RWPE1 (cell line): ENCODE data around the gene AMT.
A peak's percentile ranks its signal among the peaks of the same experiment; 100 is the strongest.

ENCODE experiments used
- CTCF ChIA-PET: fragments of 350-600 bp; sonication (Branson Sonifier 250); formaldehyde crosslinking; extraction: SDS; loops from one replicate; lab custom pipeline; 2021; lab: Yijun Ruan, JAX
- POLR2A ChIA-PET: fragments of 400-600 bp; formaldehyde crosslinking; extraction: SDS; loops from one replicate; lab custom pipeline; 2020; ENCODE audit warnings: antibody characterized with exemption; ENCODE audit not compliant: low non-redundant PET; lab: Yijun Ruan, JAX
- DNase-seq: peaks from one replicate; pipeline ENCODE4 v3.0.0; 2012; ENCODE audit warnings: low spot score
- H3K27ac ChIP-seq: fragments of 450-650 bp; 2 replicates; pipeline ENCODE4 v1.5.1; 2017
- CTCF ChIP-seq: fragments of 450-650 bp; conservative IDR thresholded peaks from 2 replicates; pipeline ENCODE4 v1.5.1; 2017; ENCODE audit warnings: low read depth, mild to moderate bottlenecking

Gene AMT

GRCh38 chr3:49456466-49456865, 34.2 kb upstream of the AMT start:
- POLR2A ChIA-PET: no interaction called here
- peak overlapping the region; percentile 68; the same call in 1 of the 2 replicates for H3K27ac ChIP-seq
- no peak for DNase-seq
- TF ChIP-seq CTCF: no peak
- CTCF ChIA-PET: no interaction called here

GRCh38 chr3:49454898-49455681, 32.8 kb upstream of the AMT start:
- no peak for TF ChIP-seq CTCF
- ChIA-PET POLR2A (interaction anchor here (0.7 kb wide), 1 partner anchor 954 kb away, joined by 4 read pairs; no protein-coding TSS in a partner anchor), CTCF (interaction anchor here (1.1 kb wide), 1 partner anchor 216 kb away, joined by 3 read pairs; no protein-coding TSS in a partner anchor)
- H3K27ac ChIP-seq: peak overlapping the region; percentile 68
- no peak for DNase-seq

- peak overlapping the region; percentile 68 for H3K27ac ChIP-seq
- DNase-seq: no peak
- ChIA-PET POLR2A (interaction anchor here (0.7 kb wide), 1 partner anchor 954 kb away, joined by 4 read pairs; no protein-coding TSS in a partner anchor), CTCF (interaction anchor here (0.6 to 1.1 kb wide), 2 partner anchors 24 to 217 kb away, joined by 3 read pairs; no protein-coding TSS in a partner anchor)
- no peak; the same call in 1 of the 2 replicates for TF ChIP-seq CTCF
These were observed 32.2 kb upstream of the AMT start for GRCh38 chr3:49454458-49454857.

GRCh38 chr3:49453621-49454020, 31.3 kb upstream of the AMT start:
- no peak overlapping the region for H3K27ac ChIP-seq
- ChIA-PET POLR2A (no interaction called here), CTCF (interaction anchor here (0.6 kb wide), 1 partner anchor 23 kb away, joined by 3 read pairs; no protein-coding TSS in a partner anchor)
- TF ChIP-seq CTCF: no peak
- DNase-seq: no peak

GRCh38 chr3:49445391-49445790, 23.1 kb upstream of the AMT start:
- TF ChIP-seq CTCF: no peak
- DNase-seq: no peak
- ChIA-PET POLR2A (no interaction called here), CTCF (interaction anchor here (0.6 kb wide), 2 partner anchors 396 to 512 kb away, joined by 3 to 4 read pairs; no protein-coding TSS in a partner anchor)
- H3K27ac ChIP-seq: peak overlapping the region; percentile 82

GRCh38 chr3:49434731-49435130, 12.5 kb upstream of the AMT start:
- ChIA-PET POLR2A (no interaction called here), CTCF (no interaction called here)
- no peak overlapping the region for H3K27ac ChIP-seq
- DNase-seq: no peak
- no peak for TF ChIP-seq CTCF
